GM18511 (cell line): ENCODE measurements around the gene TTC36.

Source experiments
- ATAC-seq: cut with Tn5 transposase; IDR thresholded peaks from one replicate; pipeline ENCODE4 v1.9.1; 2021; ENCODE audit warnings: mild to moderate bottlenecking, moderate library complexity; ENCODE audit not compliant: unreplicated experiment

TTC36 gene

DNA sequence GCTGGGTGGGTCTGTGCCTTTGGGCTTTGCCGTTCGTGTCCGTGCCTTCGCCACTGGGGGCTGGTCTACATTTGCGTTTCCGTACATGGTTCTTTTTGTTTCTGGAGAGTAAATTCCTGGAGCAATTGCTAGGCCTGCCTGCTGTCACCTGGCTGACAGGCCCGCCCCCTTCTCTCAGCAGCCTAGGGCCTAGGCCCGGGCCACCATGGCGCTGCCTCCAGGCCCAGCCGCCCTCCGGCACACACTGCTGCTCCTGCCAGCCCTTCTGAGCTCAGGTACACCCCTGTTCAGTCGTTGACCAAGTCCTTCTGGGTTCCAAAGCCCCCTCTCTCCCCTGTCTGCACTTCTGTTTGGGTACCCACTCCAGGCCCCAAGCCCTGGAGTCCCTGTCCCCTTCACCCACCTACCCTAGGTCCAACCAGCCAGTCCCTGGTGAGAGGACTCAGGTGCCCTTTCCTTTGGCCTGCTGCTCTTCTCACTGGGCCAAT is 4.4 kb downstream of the TTC36 start:
- peak; percentile 24 for ATAC-seq

DNA sequence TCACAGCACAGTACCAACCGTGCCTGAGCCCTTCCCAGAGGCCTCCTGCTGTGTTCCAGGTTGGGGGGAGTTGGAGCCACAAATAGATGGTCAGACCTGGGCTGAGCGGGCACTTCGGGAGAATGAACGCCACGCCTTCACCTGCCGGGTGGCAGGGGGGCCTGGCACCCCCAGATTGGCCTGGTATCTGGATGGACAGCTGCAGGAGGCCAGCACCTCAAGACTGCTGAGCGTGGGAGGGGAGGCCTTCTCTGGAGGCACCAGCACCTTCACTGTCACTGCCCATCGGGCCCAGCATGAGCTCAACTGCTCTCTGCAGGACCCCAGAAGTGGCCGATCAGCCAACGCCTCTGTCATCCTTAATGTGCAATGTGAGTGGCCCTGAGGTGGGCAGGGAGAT is 4.8 kb downstream of the TTC36 start:
- ATAC-seq, result no peak

DNA sequence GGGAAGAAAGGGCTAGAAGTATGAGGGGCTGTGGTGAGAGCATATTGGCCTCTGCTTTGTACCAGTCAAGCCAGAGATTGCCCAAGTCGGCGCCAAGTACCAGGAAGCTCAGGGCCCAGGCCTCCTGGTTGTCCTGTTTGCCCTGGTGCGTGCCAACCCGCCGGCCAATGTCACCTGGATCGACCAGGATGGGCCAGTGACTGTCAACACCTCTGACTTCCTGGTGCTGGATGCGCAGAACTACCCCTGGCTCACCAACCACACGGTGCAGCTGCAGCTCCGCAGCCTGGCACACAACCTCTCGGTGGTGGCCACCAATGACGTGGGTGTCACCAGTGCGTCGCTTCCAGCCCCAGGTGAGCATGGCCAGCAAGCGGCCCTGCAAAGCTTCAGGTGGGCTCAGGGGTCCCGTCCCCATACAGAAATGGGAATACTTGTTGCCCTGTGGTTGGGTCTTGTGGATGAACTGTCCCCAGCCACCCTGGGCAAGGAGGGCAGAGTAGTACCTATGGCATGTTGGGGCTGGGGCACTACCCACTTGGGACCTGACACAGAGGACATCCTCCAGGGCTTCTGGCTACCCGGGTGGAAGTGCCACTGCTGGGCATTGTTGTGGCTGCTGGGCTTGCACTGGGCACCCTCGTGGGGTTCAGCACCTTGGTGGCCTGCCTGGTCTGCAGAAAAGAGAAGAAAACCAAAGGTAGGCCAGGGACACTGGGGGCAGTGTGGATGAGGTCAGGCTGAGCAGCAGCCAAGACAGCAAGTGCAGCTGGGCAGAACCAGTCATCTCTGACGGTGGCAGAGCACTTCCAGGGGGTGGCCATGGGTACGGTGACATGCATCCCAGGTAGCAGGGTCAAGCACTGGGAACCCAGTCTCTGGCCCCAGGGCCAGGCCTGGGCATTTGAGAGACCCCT is 5.8 kb downstream of the TTC36 start:
- no peak for ATAC-seq

DNA sequence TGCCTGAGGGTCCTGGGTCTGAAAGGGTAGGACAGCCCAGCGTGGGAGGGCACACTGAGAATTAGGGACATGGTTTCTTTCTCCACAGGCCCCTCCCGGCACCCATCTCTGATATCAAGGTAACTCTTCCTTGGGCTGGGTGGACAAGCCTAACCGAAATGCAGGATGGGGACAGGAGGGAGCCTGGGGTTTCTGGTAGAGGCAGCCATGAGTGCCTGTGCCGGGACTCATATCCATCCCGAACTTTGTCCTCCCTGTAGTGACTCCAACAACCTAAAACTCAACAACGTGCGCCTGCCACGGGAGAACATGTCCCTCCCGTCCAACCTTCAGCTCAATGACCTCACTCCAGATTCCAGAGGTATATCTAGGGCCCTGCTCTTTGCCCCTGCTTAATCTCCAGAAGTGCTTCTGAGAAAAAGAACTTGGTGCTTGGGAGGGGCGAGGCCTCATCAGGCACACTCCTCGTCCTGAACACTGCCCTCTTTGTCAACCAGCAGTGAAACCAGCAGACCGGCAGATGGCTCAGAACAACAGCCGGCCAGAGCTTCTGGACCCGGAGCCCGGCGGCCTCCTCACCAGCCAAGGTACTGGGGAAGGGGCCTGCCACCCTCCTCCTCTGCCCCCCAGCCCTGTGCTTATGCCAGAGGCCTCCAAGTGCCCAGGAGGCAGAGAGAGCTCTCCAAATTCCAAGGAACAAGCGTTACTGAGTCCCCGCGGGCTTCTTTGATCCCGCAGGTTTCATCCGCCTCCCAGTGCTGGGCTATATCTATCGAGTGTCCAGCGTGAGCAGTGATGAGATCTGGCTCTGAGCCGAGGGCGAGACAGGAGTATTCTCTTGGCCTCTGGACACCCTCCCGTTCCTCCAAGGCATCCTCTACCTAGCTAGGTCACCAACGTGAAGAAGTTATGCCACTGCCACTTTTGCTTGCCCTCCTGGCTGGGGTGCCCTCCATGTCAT is 6.8 kb downstream of the TTC36 start:
- ATAC-seq, result no peak

DNA sequence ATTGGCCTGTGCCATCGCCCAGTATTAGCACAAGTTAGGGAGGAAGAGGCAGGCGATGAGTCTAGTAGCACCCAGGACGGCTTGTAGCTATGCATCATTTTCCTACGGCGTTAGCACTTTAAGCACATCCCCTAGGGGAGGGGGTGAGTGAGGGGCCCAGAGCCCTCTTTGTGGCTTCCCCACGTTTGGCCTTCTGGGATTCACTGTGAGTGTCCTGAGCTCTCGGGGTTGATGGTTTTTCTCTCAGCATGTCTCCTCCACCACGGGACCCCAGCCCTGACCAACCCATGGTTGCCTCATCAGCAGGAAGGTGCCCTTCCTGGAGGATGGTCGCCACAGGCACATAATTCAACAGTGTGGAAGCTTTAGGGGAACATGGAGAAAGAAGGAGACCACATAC is 8.0 kb downstream of the TTC36 start:
- no peak for ATAC-seq

DNA sequence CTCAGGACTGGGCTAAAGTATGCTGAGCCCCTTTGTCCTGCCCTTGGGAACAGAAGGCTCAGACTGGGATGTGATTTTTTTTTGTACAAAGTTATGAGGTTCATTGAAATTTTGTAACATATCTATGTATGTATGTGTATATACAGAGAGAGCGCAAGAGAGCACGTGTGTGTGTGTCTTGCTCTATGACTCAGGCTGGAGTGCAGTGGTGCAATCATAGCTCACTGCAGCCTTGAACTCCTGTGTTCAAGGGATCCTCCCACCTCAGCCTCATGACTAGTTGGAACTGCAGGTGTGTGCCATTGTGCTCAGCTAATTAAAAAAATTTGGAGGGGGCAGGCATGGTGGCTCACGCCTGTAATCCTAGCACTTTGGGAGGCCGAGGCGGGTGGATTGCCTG is 9.5 kb downstream of the TTC36 start:
- ATAC-seq, result no peak

DNA sequence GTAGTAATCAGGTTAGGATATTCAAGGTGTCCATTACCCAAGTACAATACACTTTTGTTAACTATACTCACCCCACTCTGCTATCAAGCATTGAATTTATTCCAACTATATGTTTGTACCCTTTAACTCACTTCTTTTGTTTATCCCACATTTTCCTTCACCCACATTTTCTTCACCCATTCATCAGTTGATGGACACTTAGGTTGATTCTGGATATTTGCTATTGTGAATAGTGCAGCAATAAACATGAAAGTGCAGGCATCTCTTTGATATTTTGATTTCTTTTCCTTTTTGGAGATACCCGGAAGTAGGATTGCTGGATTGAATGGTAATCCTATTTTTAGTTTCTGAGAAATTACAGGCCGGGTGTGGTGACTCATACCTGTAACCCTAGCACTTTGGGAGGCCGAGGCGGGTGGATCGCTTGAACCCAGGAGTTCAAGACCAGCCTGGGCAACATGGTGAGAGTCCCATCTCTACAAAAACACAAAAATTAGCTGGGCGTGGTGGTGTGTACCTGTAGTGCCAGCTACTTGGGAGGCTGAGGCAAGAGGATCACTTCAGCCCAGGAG is 10.2 kb downstream of the TTC36 start:
- ATAC-seq, result no peak

DNA sequence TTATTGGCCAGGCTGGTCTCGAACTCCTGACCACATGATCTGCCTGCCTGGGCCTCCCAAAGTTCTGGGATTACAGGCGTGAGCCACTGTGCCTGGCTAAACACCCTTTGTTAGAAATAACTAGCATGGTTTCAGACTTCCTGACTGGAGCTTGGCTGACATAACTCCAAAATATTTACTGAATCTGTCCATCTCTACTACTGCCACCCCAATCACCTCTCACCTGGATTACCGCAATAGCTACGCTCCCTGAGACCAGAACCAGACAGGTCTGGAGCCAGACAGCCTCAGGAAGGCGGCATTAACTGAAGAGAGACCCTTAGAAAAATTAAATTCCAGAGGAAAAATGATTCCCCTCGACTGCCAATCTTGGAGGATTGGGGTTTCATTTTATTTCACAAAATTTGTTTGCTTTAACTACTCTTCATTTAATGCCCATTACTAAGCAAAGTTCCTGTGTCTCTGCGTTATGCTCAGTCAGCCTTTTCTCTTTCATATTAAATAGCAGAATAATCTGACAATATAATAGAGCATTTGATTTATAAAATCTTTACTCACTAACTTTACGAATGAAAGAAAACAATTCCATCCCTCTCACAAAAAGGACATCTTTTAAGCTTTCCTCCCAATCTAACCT is 16.9 kb downstream of the TTC36 start:
- ATAC-seq, result no peak

DNA sequence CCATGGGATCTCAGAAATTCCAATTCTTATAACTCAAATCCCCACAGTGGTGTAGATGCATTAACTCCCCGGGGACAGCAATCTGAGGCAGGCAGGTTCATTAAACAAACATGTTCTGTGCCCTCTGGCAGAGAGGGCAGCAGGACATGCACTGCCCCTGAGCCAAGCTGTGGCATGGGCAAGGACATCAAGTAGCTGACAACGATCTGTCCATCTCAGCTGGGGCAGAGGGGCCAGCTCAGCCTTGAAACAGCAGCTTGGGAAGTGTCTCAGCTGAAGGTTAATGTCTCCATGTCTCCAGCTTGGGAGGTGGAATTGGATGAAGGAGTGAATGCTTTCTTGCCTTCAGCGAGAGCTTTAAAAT is 17.4 kb downstream of the TTC36 start:
- ATAC-seq, result no peak

DNA sequence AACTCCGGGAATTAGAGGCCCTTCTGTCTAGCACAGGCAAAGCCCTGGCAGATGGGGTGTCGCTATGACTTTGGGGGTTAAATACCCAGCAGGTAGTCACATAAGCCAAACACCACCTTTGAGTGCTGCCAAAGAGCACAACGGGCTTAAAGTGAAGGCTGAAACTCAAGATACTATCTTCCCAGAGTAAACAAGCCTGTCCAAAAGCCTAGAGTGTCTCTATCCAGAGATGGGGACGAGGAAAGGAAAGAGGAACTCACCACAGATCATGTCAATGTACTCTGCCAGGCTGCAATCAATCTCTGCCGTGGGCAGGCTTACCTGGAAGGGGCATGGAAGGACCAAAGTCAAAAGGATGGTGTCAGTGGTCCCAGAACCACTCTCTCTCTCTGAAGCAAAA is 18.3 kb downstream of the TTC36 start:
- no peak for ATAC-seq

DNA sequence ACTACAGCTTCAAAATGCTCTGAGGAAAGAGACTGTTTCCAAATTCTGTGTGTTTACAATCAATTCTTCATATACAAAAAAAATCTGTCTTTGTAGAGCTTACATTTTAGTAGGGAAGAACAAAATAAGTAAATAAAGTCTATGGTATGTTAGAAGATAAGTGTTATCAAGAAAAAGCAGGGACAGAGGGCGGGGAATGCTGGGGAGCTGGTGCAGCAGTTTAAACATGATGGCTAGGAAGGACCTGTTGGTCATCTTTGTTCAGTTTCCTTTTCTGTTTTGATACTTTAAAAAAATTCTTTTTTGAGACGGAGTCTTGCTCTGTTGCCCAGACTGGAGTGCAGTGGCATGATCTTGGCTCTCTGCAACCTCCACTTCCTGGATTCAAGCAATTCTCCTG is 19.9 kb downstream of the TTC36 start:
- no peak for ATAC-seq

DNA sequence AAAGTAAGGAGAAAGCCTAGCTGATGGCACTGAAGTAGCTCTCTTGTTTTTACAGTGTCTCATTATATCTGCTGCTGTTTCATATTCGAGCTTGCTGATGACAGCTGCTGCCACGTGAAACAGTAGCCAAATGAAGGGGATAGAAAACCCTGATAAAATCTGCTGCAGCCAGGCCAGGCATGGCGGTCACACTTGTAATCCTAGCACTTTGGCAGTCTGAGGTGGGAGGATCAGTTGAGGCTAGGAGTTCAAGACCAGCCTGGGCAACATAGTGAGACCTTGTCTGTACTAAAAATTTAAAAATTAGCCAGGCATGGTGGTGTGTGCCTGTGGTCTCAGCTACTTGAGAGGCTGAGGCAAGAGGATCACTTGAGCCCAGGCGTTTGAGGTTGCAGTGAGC is 25.1 kb downstream of the TTC36 start:
- no peak for ATAC-seq

DNA sequence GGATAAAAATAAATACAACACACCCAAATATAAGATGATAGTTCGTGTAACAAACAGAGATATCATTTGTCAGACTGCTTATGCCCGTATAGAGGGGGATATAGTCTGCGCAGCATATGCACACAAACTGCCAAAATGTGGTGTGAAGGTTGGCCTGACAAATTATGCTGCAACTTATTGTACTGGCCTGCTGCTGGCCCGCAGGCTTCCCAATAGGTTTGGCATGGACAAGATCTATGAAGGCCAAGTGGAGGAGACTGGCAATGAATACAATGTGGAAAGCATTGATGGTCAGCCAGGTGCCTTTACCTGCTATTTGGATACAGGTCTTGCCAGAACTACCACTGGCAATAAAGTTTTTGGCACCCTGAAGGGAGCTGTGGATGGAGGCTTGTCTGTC is 33.5 kb downstream of the TTC36 start:
- ATAC-seq, result no peak

DNA sequence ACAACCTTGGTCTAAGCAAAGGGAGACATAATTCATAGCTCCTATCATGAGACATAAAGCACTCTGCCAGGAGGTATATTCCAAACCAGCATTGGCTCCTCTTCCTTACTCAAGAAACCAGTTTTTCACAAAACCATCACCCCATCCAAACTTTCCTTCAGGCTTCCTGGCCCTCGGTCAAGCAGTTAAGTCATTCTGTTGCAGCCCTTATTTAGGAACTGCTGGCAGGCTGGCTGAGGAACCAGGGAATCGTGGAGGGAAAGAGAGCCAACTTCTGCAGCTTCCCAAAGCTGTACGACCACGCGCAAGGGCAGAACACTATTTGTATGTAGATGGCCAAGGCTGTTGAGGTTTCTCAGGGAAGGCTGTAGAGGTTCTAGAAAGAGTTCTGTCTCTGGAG is 37.8 kb downstream of the TTC36 start:
- ATAC-seq, result no peak

DNA sequence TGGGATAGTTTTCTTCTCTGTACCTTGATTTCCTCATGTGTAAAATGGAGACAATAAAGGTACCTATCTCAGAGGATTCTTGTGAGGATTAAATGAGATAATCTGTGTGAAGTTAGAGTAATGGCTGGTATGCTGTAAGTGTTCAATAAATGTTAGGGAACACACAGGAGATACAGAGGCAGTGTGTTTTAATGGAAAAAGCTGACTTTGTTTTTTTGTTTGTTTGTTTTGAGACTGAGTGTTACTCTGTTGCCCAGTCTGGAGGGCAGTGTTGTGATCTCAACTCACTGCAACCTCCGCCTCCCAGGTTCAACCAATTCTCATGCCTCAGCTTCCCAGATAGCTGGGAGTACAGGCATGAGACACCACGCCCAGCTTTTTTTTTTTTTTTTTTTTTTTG is 42.4 kb downstream of the TTC36 start:
- ATAC-seq, result no peak

DNA sequence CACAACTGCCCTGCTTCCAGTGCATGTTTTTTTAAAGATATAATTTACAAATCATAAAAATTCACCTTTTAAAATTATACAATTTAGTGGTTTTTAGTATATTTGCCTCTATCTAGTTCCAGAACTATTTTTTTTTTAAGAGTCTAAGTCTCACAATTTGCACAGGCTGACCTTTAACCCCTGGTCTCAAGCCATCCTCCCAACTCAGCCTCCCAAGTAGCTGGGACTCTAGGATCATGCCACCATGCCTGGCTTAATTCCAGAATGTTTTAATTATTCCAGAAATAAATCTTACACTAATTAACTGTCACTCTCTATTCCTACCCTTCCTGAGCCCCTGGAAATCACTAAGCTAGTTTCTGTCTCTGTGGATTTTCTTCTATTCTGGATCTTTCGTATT is 43.5 kb downstream of the TTC36 start:
- no peak for ATAC-seq

DNA sequence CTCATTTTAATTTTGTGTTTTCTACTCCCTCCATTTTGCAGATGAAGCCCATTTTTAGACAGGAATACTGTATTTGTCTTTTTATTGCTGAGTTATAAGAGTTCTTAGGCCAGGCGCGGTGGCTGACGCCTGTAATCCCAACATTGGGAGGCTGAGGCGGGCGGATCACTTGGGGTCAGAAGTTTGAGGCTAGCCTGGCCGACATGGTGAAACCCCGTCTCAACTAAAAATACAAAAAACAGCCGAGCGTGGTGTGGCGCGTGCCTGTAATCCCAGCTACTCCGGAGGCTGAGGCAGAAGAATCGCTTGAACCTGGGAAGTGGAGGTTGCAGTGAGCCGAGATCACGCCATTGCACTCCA is 44.4 kb downstream of the TTC36 start:
- ATAC-seq, result peak; percentile 36

DNA sequence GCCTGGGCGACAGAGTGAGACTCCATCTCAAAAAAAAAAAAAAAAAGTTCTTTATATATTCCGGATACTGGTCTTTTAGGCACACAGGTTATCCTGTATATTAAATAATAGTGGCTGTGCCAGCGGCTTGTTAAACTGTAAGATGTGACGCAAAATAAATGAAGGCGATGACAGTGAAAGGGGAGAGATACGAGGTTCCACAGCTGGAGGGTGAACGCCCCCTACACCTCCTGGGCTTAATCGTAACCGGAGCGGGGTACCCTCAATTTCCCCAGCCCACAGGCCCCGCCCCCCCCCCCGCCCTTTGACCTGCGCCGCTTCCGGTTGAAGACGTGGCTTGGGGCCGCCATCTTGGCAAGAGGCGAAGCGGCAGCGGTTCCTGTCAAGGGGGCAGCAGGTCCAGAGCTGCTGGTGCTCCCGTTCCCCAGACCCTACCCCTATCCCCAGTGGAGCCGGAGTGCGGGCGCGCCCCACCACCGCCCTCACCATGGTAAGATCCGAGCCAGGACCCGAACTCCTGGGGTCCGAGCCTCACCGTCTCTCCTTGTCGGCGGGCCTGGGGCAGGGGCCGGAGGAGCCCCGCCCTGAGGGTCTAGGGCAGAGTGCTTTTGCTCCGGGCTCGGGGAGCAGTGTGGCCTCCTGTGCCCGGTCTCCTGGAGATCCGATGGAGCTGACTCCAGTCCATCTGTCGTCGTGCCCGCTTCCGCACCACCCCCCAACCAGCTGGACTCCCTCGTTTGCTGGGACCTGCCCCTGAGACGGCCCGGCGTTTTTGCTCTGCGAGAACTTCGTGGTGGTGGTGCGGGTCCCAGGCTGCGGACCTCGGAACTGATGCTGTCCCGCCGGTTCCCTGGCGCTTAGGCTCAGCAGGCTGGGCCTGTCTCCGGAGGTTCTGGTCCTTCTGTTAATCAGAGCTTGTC is 45.0 kb downstream of the TTC36 start, which contains the start of gene ARCN1:
Gene ARCN1, plus strand, starts transcription at position 349 of the 920 bp plus-strand sequence. Its CDS starts 139 bp downstream, at position 488.
- ATAC-seq, result peak; percentile 75

DNA sequence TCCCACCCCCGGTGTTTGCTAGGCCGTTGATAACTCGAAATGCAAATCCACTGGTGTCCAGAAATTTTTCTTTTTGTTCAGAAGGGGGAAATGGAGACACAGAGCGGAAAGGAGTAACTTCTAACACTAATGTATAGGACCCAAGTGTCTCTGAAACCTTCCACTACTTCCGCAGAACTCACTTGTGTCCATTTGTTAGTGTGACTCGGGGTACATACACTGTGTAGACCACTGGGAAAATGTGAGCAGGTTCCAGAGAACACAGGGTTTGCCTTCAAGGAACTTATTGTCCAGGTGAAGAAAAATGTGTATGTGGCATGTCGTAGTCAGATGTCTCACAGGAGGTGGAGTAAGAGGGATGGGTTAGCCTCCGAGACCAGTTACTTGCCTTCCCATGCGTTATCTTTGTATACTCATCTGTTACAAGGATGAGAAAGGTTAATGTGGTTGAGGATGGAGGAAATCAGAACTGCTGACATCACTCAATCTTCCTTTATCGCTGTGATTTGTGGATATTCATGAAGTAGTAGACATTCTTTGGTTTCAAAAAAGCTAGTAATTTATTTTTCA is 45.8 kb downstream of the TTC36 start:
- ATAC-seq, result peak; percentile 25
